CD4-positive, CD25-positive, alpha-beta regulatory T cell (primary cell): ENCODE measurements around the gene CRTAC1. TPM values are rescaled to one million over a fixed set of nuclear protein-coding genes. Genes with fewer than 3 reads are reported as not detected.

ENCODE experiments used
- ATAC-seq, 2 donors: fragments of 150-1000 bp; cut with Tn5 transposase; one replicate each; pipeline ENCODE4 v1.10.0; 2021; ENCODE audit warnings: low read depth in 2 of 2, moderate number of reproducible peaks in 2 of 2, moderate library complexity in 1 of 2
- DNase-seq, 3 donors: peaks; one replicate each; pipeline versions ENCODE4 v3.0.0 to v3.0.0-alpha.2; 2012 to 2022; ENCODE audit warnings: mixed read lengths in 1 of 3
- H3K27ac ChIP-seq: one replicate; pipeline ENCODE4 v1.7.0; 2013; ENCODE audit warnings: mild to moderate bottlenecking, low read length; ENCODE audit not compliant: insufficient read depth, poor library complexity, severe bottlenecking
- H3K27me3 ChIP-seq: one replicate; pipeline ENCODE4 v1.7.0; 2013; ENCODE audit warnings: low read length; ENCODE audit not compliant: control insufficient read depth, insufficient read depth
- H3K36me3 ChIP-seq: one replicate; pipeline ENCODE4 v1.7.0; 2013; ENCODE audit warnings: mild to moderate bottlenecking, low read length, moderate library complexity; ENCODE audit not compliant: control insufficient read depth, insufficient read depth
- H3K4me1 ChIP-seq: 2 replicates; pipeline ENCODE4 v1.7.0; 2013; ENCODE audit warnings: mild to moderate bottlenecking, low read length; ENCODE audit not compliant: insufficient read depth, control insufficient read depth, poor library complexity, severe bottlenecking
- H3K4me3 ChIP-seq: one replicate; pipeline ENCODE4 v1.7.0; 2013; ENCODE audit warnings: low read depth, mild to moderate bottlenecking, low read length, moderate library complexity
- H3K9me3 ChIP-seq, 2 experiments: 1 replicate in 1 of 2; 2 replicates in 1 of 2; pipeline ENCODE4 v1.7.0; 2013; ENCODE audit warnings: low read length in 2 of 2, mild to moderate bottlenecking in 1 of 2, moderate library complexity in 1 of 2; ENCODE audit not compliant: control insufficient read depth in 2 of 2
- H3K27ac Mint-ChIP-seq, 3 donors: one replicate each; pipeline ENCODE4 v1.8.0; 2020 to 2022; ENCODE audit warnings: mild to moderate bottlenecking in 3 of 3, mixed read lengths in 3 of 3, moderate library complexity in 2 of 3
- H3K27me3 Mint-ChIP-seq: one replicate; pipeline ENCODE4 v1.8.0; 2022; ENCODE audit warnings: mild to moderate bottlenecking, mixed read lengths
- H3K36me3 Mint-ChIP-seq: one replicate; pipeline ENCODE4 v1.8.0; 2020; ENCODE audit warnings: mixed read lengths
- H3K4me1 Mint-ChIP-seq, 4 donors: one replicate each; pipeline ENCODE4 v1.8.0; 2020 to 2022; ENCODE audit warnings: mixed read lengths in 4 of 4, mild to moderate bottlenecking in 1 of 4
- H3K4me3 Mint-ChIP-seq, 4 donors: one replicate each; pipeline ENCODE4 v1.8.0; 2020 to 2022; ENCODE audit warnings: mild to moderate bottlenecking in 4 of 4, mixed read lengths in 4 of 4, moderate library complexity in 3 of 4
- H3K9me3 Mint-ChIP-seq, 7 donors: one replicate each; pipeline ENCODE4 v1.8.0; 2020 to 2022; ENCODE audit warnings: mixed read lengths in 7 of 7, mild to moderate bottlenecking in 3 of 7, moderate library complexity in 2 of 7
- polyA plus RNA-seq, 4 donors: library from polyadenylated mRNA; unstranded; fragments of 300-500 nt; fragmentation: Illumina TruSeq; gene quantifications; one replicate each; pipeline ENCODE4 v1.2.3, GENCODE V29; 2021
- total RNA-seq: library from RNA; stranded (reverse); gene quantifications from one replicate; pipeline ENCODE4 v1.2.3, GENCODE V29; 2022

CRTAC1 gene
- total and polyA plus RNA-seq, 5 donors from 2014 or later: not detected

- no peak overlapping the region for H3K4me3 ChIP-seq
- peaks cover 4% of the 10 kb centered on the region for H3K27me3 ChIP-seq
- ATAC-seq: no peak
- no peak for DNase-seq
- H3K4me3 Mint-ChIP-seq: no peak overlapping the region
- no peaks in the 10 kb centered on the region for H3K36me3 Mint-ChIP-seq
- H3K4me1 ChIP-seq: no peaks in the 10 kb centered on the region
- peaks cover 0 to 1% (median 0%) of the 10 kb centered on the region in 7 donors for H3K9me3 Mint-ChIP-seq
- no peak overlapping the region for H3K27ac ChIP-seq
- no peak overlapping the region for H3K27ac Mint-ChIP-seq
- peaks cover 10% of the 10 kb centered on the region for H3K27me3 Mint-ChIP-seq
- no peaks in the 10 kb centered on the region for H3K4me1 Mint-ChIP-seq
- H3K9me3 ChIP-seq: no peaks in the 10 kb centered on the region
- no peaks in the 10 kb centered on the region for H3K36me3 ChIP-seq
Measured at GRCh38 chr10:97937928-97938327, 92.5 kb downstream of the CRTAC1 start.

- Mint-ChIP-seq H3K4me1 (no peaks in the 10 kb centered on the region), H3K9me3 (peaks cover 0 to 3% (median 0%) of the 10 kb centered on the region in 7 donors), H3K36me3 (no peaks in the 10 kb centered on the region), H3K4me3 (no peak overlapping the region), H3K27me3 (peaks cover 10% of the 10 kb centered on the region), H3K27ac (no peak overlapping the region)
- no peak for ATAC-seq
- Histone ChIP-seq H3K27me3 (peaks cover 4% of the 10 kb centered on the region), H3K4me1 (no peaks in the 10 kb centered on the region), H3K36me3 (no peaks in the 10 kb centered on the region), H3K9me3 (no peaks in the 10 kb centered on the region), H3K4me3 (no peak overlapping the region), H3K27ac (no peak overlapping the region)
- no peak for DNase-seq
Measured at GRCh38 chr10:97937054-97937453, 93.4 kb downstream of the CRTAC1 start.

GRCh38 chr10:97936126-97936525, 94.3 kb downstream of the CRTAC1 start:
- no peak overlapping the region for H3K27ac ChIP-seq

GRCh38 chr10:97932932-97933530, 97.4 kb downstream of the CRTAC1 start:
- H3K9me3 Mint-ChIP-seq: peaks cover 0 to 4% (median 0%) of the 10 kb centered on the region in 7 donors
- Histone ChIP-seq H3K4me1 (no peaks in the 10 kb centered on the region), H3K27ac (no peak overlapping the region), H3K9me3 (no peaks in the 10 kb centered on the region), H3K4me3 (no peak overlapping the region), H3K27me3 (no peaks in the 10 kb centered on the region), H3K36me3 (no peaks in the 10 kb centered on the region)
- ATAC-seq (no peak), DNase-seq (no peak)
- no peaks in the 10 kb centered on the region for H3K36me3 Mint-ChIP-seq
- H3K27me3 Mint-ChIP-seq: peaks cover 17% of the 10 kb centered on the region
- no peak overlapping the region for H3K4me3 Mint-ChIP-seq
- H3K4me1 Mint-ChIP-seq: no peaks in the 10 kb centered on the region
- H3K27ac Mint-ChIP-seq: no peak overlapping the region

More at GRCh38 chr10:97936126-97936525, 94.3 kb downstream of the CRTAC1 start:
- Mint-ChIP-seq H3K9me3 (peaks cover 0 to 3% (median 0%) of the 10 kb centered on the region in 7 donors), H3K36me3 (no peaks in the 10 kb centered on the region), H3K27ac (peak overlapping the region in 1 of 3 donors; percentile 62), H3K27me3 (peaks cover 8% of the 10 kb centered on the region), H3K4me3 (no peak overlapping the region), H3K4me1 (no peaks in the 10 kb centered on the region)
- Histone ChIP-seq H3K4me3 (no peak overlapping the region), H3K36me3 (no peaks in the 10 kb centered on the region), H3K9me3 (no peaks in the 10 kb centered on the region), H3K27me3 (no peaks in the 10 kb centered on the region), H3K4me1 (no peaks in the 10 kb centered on the region)
- ATAC-seq (no peak), DNase-seq (no peak)

GRCh38 chr10:97931041-97931440, 99.4 kb downstream of the CRTAC1 start:
- H3K27ac Mint-ChIP-seq: no peak overlapping the region
- H3K9me3 ChIP-seq: no peaks in the 10 kb centered on the region
- H3K4me1 Mint-ChIP-seq: no peaks in the 10 kb centered on the region
- H3K4me3 Mint-ChIP-seq: no peak overlapping the region
- H3K36me3 Mint-ChIP-seq: no peaks in the 10 kb centered on the region
- no peaks in the 10 kb centered on the region for H3K4me1 ChIP-seq
- no peak overlapping the region for H3K27ac ChIP-seq
- H3K27me3 ChIP-seq: no peaks in the 10 kb centered on the region
- ATAC-seq (no peak), DNase-seq (no peak)
- H3K9me3 Mint-ChIP-seq: peaks cover 0 to 4% (median 0%) of the 10 kb centered on the region in 7 donors
- no peak overlapping the region for H3K4me3 ChIP-seq
- H3K27me3 Mint-ChIP-seq: peaks cover 17% of the 10 kb centered on the region
- no peaks in the 10 kb centered on the region for H3K36me3 ChIP-seq

GRCh38 chr10:97928897-97929296, 101.5 kb downstream of the CRTAC1 start:
- Histone ChIP-seq H3K27ac (no peak overlapping the region), H3K36me3 (no peaks in the 10 kb centered on the region), H3K27me3 (no peaks in the 10 kb centered on the region), H3K4me3 (no peak overlapping the region), H3K4me1 (no peaks in the 10 kb centered on the region), H3K9me3 (no peaks in the 10 kb centered on the region)
- Mint-ChIP-seq H3K4me3 (no peak overlapping the region), H3K27me3 (peaks cover 17% of the 10 kb centered on the region), H3K36me3 (peaks cover 3% of the 10 kb centered on the region), H3K9me3 (peaks cover 0 to 4% (median 0%) of the 10 kb centered on the region in 7 donors), H3K27ac (no peak overlapping the region), H3K4me1 (peaks cover 0 to 2% (median 0%) of the 10 kb centered on the region in 4 donors)
- DNase-seq (no peak), ATAC-seq (no peak)

- H3K27ac Mint-ChIP-seq: no peak overlapping the region
- no peak for ATAC-seq
- H3K27me3 ChIP-seq: no peaks in the 10 kb centered on the region
- H3K4me3 Mint-ChIP-seq: no peak overlapping the region
- H3K4me1 ChIP-seq: no peaks in the 10 kb centered on the region
- no peaks in the 10 kb centered on the region for H3K36me3 ChIP-seq
- H3K4me3 ChIP-seq: no peak overlapping the region
- no peaks in the 10 kb centered on the region for H3K9me3 ChIP-seq
- peaks cover 0 to 4% (median 0%) of the 10 kb centered on the region in 7 donors for H3K9me3 Mint-ChIP-seq
- peaks cover 3% of the 10 kb centered on the region for H3K36me3 Mint-ChIP-seq
- H3K27ac ChIP-seq: no peak overlapping the region
- no peak for DNase-seq
- H3K27me3 Mint-ChIP-seq: peaks cover 12% of the 10 kb centered on the region
- H3K4me1 Mint-ChIP-seq: peaks cover 0 to 2% (median 0%) of the 10 kb centered on the region in 4 donors
Measured at GRCh38 chr10:97927622-97928021, 102.8 kb downstream of the CRTAC1 start.

- Mint-ChIP-seq H3K27ac (no peak overlapping the region), H3K4me1 (peaks cover 0 to 2% (median 0%) of the 10 kb centered on the region in 4 donors), H3K4me3 (no peak overlapping the region), H3K27me3 (peaks cover 13% of the 10 kb centered on the region), H3K36me3 (peaks cover 3% of the 10 kb centered on the region), H3K9me3 (peaks cover 0 to 1% (median 0%) of the 10 kb centered on the region in 7 donors)
- Histone ChIP-seq H3K9me3 (no peaks in the 10 kb centered on the region), H3K4me1 (no peaks in the 10 kb centered on the region), H3K27me3 (no peaks in the 10 kb centered on the region), H3K36me3 (no peaks in the 10 kb centered on the region), H3K4me3 (no peak overlapping the region), H3K27ac (no peak overlapping the region)
- DNase-seq: no peak
- no peak for ATAC-seq
Measured at GRCh38 chr10:97926055-97926454, 104.4 kb downstream of the CRTAC1 start.
